ENCODE results near the gene ANO2. TPM values are rescaled to one million over a fixed set of nuclear protein-coding genes. Genes with fewer than 3 reads are reported as not detected.

Gene ANO2
- total RNA-seq, 2 donors from 2014 or later, result 14.3 to 28.5 TPM

DNA sequence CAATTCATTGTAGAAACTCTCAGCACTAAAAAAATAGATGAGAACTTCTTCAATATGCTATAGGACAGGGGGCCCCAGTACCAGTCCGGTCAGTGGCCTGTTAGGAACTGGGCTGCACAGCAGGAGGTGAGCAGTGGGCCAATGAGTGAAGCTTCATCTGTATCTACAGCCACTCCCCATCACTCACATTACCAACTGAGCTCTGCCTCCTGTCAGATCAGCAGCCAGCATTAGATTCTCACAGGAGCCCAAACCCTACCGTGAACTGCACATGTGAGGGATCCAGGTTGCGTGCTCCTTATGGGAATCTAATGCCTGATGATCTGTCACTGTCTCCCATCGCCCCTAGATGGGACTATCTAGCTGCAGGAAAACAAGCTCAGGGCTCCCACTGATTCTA is 15.7 kb upstream of the ANO2 start:
- DNase-seq, result peak; percentile 83
- Histone ChIP-seq H3K4me3 (ENCODE audit: low read length) (no peak overlapping the region), H3K36me3 (ENCODE audit: control insufficient read depth, insufficient read depth, low read length) (peaks cover 9% of the 10 kb centered on the region), H3K9ac (ENCODE audit: extremely low read depth, low read length, poor library complexity, severe bottlenecking) (no peak overlapping the region), H3K27me3 (ENCODE audit: control insufficient read depth, insufficient read depth, low read length, poor library complexity, severe bottlenecking) (no peaks in the 10 kb centered on the region), H3K27ac (ENCODE audit: low read depth, low read length) (no peak overlapping the region), H3K4me1 (ENCODE audit: control insufficient read depth, insufficient read depth, low read length) (no peaks in the 10 kb centered on the region), H3K9me3 (ENCODE audit: control insufficient read depth, low read length) (peaks cover 3% of the 10 kb centered on the region)
- WGBS, 2 experiments (ENCODE audit: insufficient coverage in 1 of 2, insufficient read length in 1 of 2), result 86 to 89% methylated on average over 2 to 4 of the region's 4 CpGs
- Mint-ChIP-seq H3K9me3 (no peaks in the 10 kb centered on the region), H3K4me1 (peaks cover 17% of the 10 kb centered on the region), H3K27ac (no peak overlapping the region), H3K27me3 (ENCODE audit: insufficient read depth) (no peaks in the 10 kb centered on the region), H3K36me3 (ENCODE audit: low read depth) (peaks cover 65% of the 10 kb centered on the region), H3K4me3 (no peak overlapping the region)
- TF ChIP-seq, protein P1, sequence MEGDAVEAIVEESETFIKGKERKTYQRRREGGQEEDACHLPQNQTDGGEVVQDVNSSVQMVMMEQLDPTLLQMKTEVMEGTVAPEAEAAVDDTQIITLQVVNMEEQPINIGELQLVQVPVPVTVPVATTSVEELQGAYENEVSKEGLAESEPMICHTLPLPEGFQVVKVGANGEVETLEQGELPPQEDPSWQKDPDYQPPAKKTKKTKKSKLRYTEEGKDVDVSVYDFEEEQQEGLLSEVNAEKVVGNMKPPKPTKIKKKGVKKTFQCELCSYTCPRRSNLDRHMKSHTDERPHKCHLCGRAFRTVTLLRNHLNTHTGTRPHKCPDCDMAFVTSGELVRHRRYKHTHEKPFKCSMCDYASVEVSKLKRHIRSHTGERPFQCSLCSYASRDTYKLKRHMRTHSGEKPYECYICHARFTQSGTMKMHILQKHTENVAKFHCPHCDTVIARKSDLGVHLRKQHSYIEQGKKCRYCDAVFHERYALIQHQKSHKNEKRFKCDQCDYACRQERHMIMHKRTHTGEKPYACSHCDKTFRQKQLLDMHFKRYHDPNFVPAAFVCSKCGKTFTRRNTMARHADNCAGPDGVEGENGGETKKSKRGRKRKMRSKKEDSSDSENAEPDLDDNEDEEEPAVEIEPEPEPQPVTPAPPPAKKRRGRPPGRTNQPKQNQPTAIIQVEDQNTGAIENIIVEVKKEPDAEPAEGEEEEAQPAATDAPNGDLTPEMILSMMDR (conservative IDR thresholded peaks at IDR 0.05), result no peak

DNA sequence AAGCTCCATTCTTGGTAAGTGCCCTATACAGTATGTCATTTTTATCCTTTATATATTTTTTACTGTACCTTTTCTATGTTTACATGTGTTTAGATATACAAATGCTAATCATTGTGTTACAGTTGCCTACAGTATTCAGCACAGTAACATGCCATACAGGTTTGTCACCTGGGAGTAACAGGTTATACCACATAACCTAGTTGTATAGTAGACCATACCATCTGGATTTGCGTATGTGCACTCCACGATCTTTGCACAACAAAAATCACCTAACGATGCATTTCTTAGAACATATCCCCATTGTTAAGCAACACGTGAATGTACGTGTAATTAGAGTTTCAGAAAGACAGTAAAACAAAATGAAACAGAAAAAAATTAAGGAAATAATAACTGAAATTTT is 11.9 kb upstream of the ANO2 start:
- Histone ChIP-seq H3K9me3 (ENCODE audit: control insufficient read depth, low read length) (peaks cover 3% of the 10 kb centered on the region), H3K9ac (ENCODE audit: extremely low read depth, low read length, poor library complexity, severe bottlenecking) (no peak overlapping the region), H3K4me3 (ENCODE audit: low read length) (no peak overlapping the region), H3K27ac (ENCODE audit: low read depth, low read length) (no peak overlapping the region), H3K27me3 (ENCODE audit: control insufficient read depth, insufficient read depth, low read length, poor library complexity, severe bottlenecking) (no peaks in the 10 kb centered on the region), H3K36me3 (ENCODE audit: control insufficient read depth, insufficient read depth, low read length) (peaks cover 15% of the 10 kb centered on the region), H3K4me1 (ENCODE audit: control insufficient read depth, insufficient read depth, low read length) (no peaks in the 10 kb centered on the region)
- no peaks in the 10 kb centered on the region for H3K4me1 Mint-ChIP-seq
- 94 to 100% methylated on average over 5 of the region's 5 CpGs for WGBS, 2 experiments (ENCODE audit: insufficient coverage in 1 of 2, insufficient read length in 1 of 2)
- peaks cover 2% of the 10 kb centered on the region for H3K27me3 Mint-ChIP-seq (ENCODE audit: insufficient read depth)
- TF ChIP-seq, protein P1 (conservative IDR thresholded peaks at IDR 0.05), result no peak
- H3K9me3 Mint-ChIP-seq, result no peaks in the 10 kb centered on the region
- DNase-seq, result no peak
- no peak overlapping the region for H3K4me3 Mint-ChIP-seq
- peaks cover 75% of the 10 kb centered on the region for H3K36me3 Mint-ChIP-seq (ENCODE audit: low read depth)
- no peak overlapping the region for H3K27ac Mint-ChIP-seq

DNA sequence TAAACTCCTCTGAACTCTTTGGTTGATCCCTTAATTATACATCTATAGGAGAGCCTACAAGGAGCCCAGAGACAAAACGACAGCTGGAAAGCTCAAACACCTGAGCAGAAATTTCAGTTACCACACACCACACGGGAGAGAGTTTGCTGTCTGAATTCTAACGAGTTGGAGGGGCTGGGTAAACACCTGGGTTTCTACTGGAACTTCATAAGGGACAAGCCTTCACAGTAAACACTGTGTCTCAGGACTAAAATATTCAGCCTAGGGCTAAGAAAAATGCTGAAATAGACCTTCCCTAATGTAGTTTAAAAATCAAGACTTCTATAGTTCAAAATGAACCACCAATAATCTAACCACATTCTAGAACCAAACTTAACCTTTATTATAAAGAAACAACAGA is 9.6 kb upstream of the ANO2 start:
- no peaks in the 10 kb centered on the region for H3K9me3 Mint-ChIP-seq
- peaks cover 36% of the 10 kb centered on the region for H3K36me3 ChIP-seq (ENCODE audit: control insufficient read depth, insufficient read depth, low read length)
- no peak for DNase-seq
- H3K9ac ChIP-seq (ENCODE audit: extremely low read depth, low read length, poor library complexity, severe bottlenecking), result no peak overlapping the region
- no peak overlapping the region for H3K27ac ChIP-seq (ENCODE audit: low read depth, low read length)
- H3K27ac Mint-ChIP-seq, result no peak overlapping the region
- no peaks in the 10 kb centered on the region for H3K27me3 ChIP-seq (ENCODE audit: control insufficient read depth, insufficient read depth, low read length, poor library complexity, severe bottlenecking)
- 91% methylated on average over 3 of the region's 3 CpGs; no CpG with 5 or more reads in 1 of the 2 experiments for WGBS, 2 experiments (ENCODE audit: insufficient coverage in 1 of 2, insufficient read length in 1 of 2)
- H3K4me1 Mint-ChIP-seq, result no peaks in the 10 kb centered on the region
- peaks cover 89% of the 10 kb centered on the region for H3K36me3 Mint-ChIP-seq (ENCODE audit: low read depth)
- TF ChIP-seq, protein P1 (conservative IDR thresholded peaks at IDR 0.05), result no peak
- H3K4me3 ChIP-seq (ENCODE audit: low read length), result no peak overlapping the region
- peaks cover 3% of the 10 kb centered on the region for H3K9me3 ChIP-seq (ENCODE audit: control insufficient read depth, low read length)
- no peak overlapping the region for H3K4me3 Mint-ChIP-seq
- H3K4me1 ChIP-seq (ENCODE audit: control insufficient read depth, insufficient read depth, low read length), result no peaks in the 10 kb centered on the region
- peaks cover 2% of the 10 kb centered on the region for H3K27me3 Mint-ChIP-seq (ENCODE audit: insufficient read depth)

Measured in endodermal cell (in vitro differentiated cells).